Measurements from ENCODE around the gene PIGO.

Gene PIGO

DNA sequence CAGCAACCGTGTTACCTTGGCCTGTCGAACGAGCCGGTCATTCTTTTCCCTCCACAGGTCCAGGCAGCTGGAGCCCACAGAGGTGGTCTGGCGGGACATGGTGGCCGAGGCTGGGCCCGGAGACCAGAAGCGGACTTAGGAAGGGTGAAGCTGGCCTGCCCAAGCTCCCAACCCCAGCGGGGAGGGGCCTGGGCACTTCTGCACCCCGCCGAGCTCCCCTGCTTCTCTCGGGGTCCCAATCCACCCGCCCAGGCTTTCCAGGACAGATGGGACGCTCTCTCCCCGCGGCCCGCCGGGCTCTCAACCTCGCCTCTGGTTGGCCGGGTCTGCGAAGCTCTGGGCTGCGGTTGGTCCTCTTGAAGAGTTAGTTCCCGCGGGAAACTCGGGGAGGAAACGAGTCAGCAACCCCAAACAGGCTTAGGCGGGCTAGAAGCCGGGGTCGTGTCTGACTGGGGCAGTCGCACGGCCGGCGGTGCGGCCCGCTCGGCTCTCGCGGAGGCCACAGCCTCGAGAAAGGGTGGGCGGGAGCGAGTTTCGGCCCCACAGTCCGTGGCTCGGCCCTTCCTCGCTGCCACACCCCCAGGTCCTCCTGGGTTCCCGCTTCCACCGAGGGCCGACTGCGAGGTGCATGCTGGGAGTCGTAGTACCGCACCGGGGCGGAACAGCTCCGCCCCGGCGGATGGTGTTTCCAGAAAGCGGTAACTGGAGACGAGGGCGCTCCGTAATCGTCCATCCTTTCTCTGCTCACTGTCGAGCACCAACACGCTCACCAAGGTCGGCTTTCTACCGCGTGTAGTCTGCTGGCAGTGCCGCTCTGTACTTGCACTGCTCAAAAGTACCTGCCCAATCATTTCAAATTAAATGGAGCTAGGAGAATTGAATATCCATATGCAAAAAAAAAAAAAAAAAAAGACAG lies 16.7 kb downstream of the PIGO start, which contains the start of gene FANCG:
FANCG (minus strand) TSS at position 517 of the 916 bp plus-strand sequence; CDS start at position 99, 418 bp downstream.
- peak within 1 kb of the TSS; percentile 96 for H3K4me3 ChIP-seq (ENCODE audit: control insufficient read depth, low read depth, low read length)
- no peak for TF ChIP-seq CTCF (IDR thresholded peaks at IDR 0.05; ENCODE audit: control insufficient read depth, insufficient read depth, low read depth, low read length, missing control alignments)
- peak; percentile 66 for DNase-seq (ENCODE audit: low read depth)

GRCh38 chr9:35079041-35079425 lies 17.4 kb downstream of the PIGO start:
- TF ChIP-seq CTCF (IDR thresholded peaks at IDR 0.05; ENCODE audit: control insufficient read depth, insufficient read depth, low read depth, low read length, missing control alignments): no peak
- peak overlapping the region; percentile 96 for H3K4me3 ChIP-seq (ENCODE audit: control insufficient read depth, low read depth, low read length)
- no peak for DNase-seq (ENCODE audit: low read depth)

DNA sequence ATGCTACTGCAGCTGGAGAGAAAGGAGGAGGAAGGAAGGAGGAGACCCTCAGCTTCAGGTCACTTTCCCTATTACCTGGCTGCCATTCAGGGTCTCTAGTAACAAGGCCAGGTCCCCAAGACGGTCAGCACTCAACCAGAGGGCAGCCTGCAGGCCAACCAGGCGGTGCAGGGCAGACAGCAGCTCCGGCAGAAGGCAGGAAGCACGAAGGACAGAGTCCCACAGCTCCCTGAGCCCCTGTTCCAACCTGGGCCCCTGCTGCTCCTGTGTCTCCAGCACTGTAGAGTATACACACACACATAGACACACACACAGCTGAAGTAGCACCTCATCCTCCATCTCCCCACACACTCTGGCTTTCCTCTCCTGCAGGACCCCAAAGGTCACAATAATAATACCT lies 18.3 kb downstream of the PIGO start:
- no peak for DNase-seq (ENCODE audit: low read depth)
- TF ChIP-seq CTCF (IDR thresholded peaks at IDR 0.05; ENCODE audit: control insufficient read depth, insufficient read depth, low read depth, low read length, missing control alignments): no peak
- peak overlapping the region; percentile 96 for H3K4me3 ChIP-seq (ENCODE audit: control insufficient read depth, low read depth, low read length)

GRCh38 chr9:35076848-35077247 lies 19.5 kb downstream of the PIGO start:
- no peak for TF ChIP-seq CTCF (IDR thresholded peaks at IDR 0.05; ENCODE audit: control insufficient read depth, insufficient read depth, low read depth, low read length, missing control alignments)
- no peak overlapping the region for H3K4me3 ChIP-seq (ENCODE audit: control insufficient read depth, low read depth, low read length)
- no peak for DNase-seq (ENCODE audit: low read depth)

- DNase-seq (ENCODE audit: low read depth): no peak
- H3K4me3 ChIP-seq (ENCODE audit: control insufficient read depth, low read depth, low read length): no peak overlapping the region
- TF ChIP-seq CTCF (IDR thresholded peaks at IDR 0.05; ENCODE audit: control insufficient read depth, insufficient read depth, low read depth, low read length, missing control alignments): no peak
Observed at GRCh38 chr9:35075358-35075757, 21.0 kb downstream of the PIGO start.

DNA sequence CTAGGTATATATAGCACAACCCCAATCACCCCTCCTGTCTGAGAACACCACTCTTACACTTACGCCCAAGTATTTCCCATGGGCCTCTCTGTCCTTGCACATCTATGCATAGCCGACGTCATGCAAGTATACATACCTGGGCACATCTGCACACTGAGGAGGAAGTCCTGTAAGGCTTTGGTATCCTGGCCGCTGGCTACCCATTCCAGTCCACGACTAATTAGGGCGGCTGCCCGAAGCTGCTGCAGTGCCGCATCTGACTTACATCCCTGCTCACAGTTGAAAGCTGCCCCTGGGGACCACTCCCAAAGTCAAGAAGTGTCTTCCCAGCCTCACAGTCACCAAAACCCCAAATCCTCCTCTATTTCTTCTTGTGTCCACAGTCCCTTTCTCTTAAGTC lies 21.6 kb downstream of the PIGO start:
- DNase-seq (ENCODE audit: low read depth): no peak
- TF ChIP-seq CTCF (IDR thresholded peaks at IDR 0.05; ENCODE audit: control insufficient read depth, insufficient read depth, low read depth, low read length, missing control alignments): no peak

More for the DNA sequence above, 21.6 kb downstream of the PIGO start:
- no peak overlapping the region for H3K4me3 ChIP-seq (ENCODE audit: control insufficient read depth, low read depth, low read length)
